NCI-H128 (cell line): ENCODE measurements around the gene MAT2A.
A peak's percentile ranks its signal among the peaks of the same experiment; 100 is the strongest.
"Not testable (repeated sequence)": the region's sequence is repeated elsewhere in the genome, so short reads cannot be mapped to it uniquely, and the experiment has no call there.

ENCODE experiments used
- DNase-seq: peaks from one replicate; lab custom pipeline; 2025; ENCODE audit not compliant: unreplicated experiment; lab: John Stamatoyannopoulos, UW

The MAT2A gene

GRCh38 chr2:85547089-85547858, 8.3 kb downstream of the MAT2A start:
- no peak for DNase-seq

DNA sequence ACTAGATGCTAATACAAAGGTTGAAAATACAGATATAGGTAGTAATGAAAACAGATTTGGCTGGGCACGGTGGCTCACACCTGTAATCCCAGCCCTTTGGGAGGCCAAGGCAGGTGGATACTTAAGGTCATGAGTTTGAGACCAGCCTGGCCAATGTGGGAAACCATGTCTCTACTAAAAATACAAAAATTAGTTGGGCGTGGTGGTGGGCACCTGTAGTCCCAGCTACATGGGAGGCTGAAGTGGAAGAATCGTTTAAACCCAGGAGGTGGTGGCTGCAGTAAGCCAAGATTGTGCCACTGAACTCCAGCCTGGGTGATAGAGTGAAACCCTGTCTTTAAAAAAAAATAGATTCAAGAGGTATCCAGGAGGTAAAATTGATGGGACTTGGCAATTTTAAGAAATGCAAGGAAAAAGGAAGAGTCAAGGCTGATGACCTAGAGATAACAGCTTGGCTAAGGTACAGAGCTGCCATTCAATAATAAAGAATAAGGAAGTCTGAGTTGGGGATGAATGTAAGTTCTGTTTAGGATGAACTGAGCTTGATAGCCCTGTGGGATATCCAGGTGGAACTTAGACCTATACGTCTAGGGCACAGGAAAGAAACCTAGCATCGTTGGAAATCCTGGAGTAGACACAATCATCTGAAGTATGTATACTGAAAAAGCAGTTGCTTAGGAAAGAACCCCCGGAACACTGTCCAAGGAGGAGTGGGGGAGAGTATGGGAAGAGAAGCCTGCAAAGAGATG, 9.1 kb downstream of the MAT2A start:
- DNase-seq, result no peak

DNA sequence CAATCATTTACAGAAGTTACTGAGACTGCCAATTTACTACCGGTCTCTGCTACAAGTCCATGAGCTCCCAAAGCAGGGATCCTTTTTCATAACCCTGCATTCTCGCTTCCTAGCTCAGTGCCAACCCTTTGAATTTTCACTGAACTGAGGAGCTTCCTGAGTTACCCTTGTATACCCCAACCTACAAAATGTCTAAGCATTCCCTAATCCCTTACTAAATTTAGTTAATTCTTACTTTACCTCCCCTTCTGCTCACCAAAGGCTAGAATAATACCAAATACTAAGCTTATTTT, 9.6 kb downstream of the MAT2A start:
- no peak for DNase-seq

DNA sequence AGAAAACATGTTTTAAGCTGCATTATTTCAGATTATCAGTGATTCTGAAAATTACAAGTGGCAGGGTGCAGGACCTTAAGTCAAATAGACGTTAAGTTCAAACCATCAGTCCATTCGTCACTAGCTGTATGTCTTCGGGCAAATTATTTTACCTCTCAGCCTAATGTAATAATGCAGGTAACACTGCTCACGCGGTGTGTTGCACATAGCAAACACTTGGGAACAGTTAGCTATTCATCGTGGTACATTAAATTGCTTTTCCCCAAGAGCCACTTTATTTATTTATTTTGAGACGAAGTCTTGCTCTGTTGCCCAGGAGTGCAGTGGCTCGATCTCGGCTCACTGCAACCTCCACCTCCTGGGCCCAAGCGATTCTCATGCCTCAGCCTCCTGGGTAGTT, 10.1 kb downstream of the MAT2A start:
- DNase-seq, result no peak

DNA sequence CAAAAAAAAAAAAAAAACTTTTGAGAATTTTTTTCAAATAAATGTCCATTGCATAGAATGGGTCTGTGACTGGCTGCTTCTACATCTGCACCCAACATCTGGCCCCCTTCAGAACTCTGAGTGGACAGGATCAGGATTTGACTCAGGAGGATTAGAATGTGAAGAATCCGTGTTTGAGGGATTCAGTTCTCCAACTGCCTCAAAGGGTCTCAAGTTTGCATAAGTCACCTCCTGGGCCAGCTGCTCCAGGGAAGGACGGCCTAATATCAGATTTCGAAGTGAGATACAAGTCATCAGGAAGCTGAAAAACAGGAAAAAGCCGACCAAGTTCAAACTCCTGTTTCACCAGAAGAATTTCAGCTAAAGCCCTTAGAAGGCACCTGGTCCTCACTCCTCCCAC, 10.9 kb downstream of the MAT2A start:
- DNase-seq, result no peak

DNA sequence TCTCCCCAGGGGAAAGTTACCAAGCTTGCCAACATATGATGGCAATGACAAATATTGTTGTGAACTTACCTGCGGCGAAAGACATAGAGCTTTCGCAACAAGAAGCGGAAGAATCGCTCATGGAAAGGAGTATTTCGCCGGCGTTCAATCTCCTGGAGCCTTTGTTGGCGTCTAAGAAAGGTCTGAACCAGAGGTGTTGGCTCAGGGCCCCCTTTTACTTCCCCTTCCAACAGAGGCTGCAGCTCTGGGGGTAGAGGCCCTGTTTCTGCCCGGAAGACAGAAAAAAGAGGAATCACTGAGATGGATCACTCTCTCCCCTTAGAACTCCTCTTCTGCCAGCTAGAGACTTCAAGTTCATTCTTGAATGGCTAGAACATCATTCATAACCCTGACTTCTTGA, 11.5 kb downstream of the MAT2A start:
- DNase-seq, result no peak

DNA sequence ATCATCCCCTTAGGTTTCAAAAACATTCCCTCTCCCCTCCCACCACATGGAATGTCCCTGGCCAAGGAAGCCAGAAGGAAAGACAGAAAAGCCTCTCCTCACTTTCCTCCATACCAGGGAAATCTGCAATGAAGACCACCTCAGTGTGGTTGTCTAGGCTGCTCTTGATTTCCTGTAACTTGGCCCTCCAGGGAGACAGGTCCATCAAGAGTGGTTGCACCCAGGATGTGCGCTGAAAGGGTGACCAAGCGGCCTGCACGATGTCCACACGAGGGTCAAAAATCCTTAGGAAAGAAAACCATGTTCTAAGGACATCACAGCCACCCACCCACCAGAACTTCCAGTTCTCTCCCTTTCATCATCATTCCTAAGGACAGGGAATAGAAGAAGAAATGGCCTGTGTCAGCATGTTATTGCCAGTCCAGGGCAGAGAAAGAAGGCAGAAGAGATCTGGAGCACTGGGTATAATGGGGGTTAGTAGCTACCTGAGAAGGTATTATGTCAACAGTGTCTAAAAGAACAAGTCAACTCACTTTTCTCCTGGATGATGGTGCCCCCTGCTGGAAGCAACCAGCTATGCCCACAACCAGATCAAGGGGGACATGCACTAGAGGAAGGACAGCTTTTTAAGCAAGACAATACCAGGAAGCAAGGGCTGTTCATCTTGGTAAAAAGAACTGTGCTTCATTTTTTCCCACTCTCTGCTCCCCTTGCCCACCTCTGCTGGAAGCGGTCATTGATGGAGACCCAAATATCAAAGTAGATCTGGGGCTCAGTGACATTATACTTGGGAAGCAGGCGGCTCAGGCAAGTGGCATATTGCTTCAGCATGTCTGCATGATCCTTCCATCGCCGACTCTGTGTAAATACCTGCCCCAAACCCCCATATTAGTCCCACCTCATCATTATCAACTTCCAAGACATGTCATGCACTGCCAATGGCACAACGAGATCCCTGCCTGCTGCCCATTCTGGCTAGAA, 13.0 kb downstream of the MAT2A start:
- DNase-seq, result peak; percentile 63

DNA sequence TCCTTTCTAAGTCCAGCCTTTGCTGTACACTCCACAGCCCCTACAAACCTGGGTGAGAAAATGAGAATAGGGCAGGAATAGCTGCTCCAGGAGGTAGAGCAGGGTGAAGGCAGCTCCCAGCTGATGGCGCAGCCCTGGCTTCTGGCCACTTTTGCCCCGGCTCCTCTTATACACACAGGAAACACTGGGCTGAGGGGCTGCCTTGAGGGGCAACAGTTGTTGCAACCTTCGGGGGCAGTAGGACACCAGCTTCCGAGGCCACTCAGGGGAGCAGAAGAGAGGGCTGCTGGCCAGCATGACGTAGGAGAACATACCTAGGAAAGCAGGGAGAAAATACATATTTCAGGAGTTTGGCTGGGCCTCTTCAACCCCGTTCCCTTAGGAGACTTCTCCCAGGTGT, 14.2 kb downstream of the MAT2A start:
- no peak for DNase-seq

DNA sequence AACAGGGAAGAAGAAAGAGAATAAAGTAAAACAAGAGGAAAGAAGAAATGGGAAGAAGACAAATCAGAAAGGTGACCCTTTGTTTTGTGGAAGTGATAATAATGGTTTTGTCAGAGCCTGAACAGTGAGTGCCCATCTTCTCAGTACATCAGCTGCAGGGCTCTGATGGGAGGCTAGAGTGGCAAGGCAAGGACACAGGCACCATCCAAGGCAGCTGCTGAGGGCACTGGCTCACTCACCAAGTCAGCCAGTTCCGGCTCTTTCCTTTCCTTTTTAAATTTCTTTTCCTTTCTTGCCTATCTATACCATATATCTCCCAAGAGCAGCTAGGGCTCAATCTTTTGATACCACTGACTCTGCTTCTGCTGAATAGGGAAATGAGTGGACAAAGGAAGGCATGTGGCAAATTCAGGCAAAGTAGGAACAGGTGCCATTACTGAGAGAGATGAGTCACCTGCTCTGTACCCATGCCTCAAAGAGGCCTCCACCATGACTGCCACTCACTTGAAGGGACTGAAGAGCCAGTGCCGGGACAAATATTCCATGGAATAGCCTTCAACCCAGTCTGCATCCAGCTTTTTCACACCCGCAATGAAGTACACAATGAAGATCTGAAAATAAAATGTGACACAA, 16.1 kb downstream of the MAT2A start:
- no peak for DNase-seq

DNA sequence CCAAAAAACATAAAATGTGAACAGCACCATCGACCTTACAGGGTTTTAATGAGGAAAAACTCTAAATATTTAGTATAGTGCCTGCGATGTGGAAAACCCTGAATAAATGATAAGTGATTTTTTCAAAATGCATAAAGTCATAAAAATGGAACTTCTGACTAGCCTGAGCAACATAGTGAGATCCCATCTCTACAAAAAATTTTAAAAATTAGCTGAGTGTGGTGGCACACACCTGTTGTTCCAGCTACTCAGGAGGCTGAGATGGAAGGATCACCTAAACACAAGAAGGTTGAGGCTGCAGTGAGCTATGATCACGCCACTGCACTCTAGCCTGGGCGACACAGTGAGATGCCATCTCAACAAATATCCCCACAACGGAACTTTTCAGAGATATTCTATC, 18.2 kb downstream of the MAT2A start:
- DNase-seq, result no peak

GRCh38 chr2:85558160-85558559, 19.2 kb downstream of the MAT2A start:
- DNase-seq, result no peak

- not testable (repeated sequence) for DNase-seq
Measured at GRCh38 chr2:85560403-85560726, 21.4 kb downstream of the MAT2A start.

- DNase-seq, result no peak
Measured at GRCh38 chr2:85560812-85561279, 21.9 kb downstream of the MAT2A start.

DNA sequence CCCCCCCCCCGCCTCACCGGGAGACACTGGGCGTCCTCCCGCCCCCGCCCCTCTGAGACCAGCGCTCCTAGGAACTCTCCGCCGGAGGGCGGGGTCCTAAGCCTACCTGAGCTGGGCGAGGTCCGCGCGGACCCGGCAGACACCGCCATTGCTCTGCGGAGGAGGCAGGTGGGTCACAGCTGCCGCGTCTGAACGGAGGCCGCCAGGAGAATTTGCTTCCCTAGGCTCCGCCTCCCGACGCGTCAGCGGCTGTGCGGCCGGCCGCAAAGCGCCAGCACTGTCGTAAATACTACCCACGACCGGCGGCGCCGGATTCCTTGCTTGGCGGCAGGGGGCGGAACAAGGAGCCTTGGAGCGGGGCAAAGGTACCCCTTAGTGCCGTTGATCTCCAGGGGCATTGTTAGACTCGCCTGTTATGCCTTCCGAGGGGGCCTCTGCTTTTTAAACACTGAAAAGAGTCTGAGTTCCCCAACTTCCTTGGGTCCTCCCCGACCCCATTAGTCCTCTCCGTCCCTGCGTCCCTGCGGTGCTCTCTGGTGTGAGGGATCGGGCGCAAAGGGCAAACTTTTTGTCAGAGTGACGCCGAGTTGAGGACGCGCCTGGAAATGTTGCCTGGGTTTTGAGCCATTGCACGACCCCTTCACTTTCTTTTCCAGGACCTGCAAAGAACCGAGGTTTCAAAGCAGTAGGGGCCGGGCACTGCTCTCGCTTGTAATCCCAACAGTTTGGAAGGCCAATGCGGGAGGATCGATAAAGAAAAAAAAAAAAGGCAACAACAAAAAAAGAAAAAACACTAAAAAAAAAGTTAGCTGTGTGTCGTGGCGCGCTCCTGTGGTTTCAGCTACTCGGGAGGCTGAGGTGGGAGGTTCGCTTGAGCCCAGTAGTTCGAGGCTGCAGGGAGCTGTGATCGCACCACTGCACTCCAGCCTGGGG, 22.6 kb downstream of the MAT2A start, which contains the start of gene GGCX:
Gene GGCX, minus strand, starts transcription at position 214 of the 933 bp plus-strand sequence. Its CDS starts 65 bp downstream, at position 149.
- peak; percentile 93 for DNase-seq

- DNase-seq, result no peak
Measured at GRCh38 chr2:85564144-85564563, 25.2 kb downstream of the MAT2A start.

DNA sequence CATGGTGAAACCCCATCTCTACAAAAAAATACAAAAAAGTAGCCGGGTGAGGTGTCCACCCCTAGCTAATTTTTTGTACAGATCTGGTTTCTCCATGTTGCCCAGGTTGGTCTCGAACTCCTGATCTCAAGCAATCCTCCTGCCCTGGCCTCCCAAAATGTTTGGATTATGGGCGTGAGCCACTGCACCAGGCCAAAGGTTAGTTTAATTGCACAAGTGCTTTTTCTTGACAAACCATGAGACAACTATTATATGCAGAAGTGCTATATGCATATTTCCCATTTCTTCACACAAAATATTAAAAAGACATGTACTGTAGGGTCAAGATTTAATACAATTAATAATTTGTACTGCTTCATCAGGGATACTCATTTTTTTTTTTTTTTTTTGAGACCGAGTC, 27.3 kb downstream of the MAT2A start:
- DNase-seq, result no peak

DNA sequence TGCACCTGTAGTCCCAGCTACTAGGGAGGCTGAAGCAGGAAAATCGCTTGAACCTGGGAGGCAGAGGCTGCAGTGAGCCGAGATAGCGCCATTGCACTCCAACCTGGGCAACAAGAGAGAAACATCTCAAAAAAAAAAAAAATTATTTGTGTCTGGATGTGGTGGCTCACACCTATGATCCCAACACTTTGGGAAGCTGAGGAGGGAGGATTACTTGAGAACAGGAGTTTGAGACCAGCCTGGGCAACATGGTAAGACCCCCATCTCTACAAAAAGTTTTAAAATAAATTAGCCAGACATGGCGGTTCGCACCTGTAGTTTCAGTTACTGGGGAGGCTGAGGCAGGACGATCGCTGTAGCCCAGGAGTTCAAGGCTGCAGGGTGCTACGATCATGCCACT, 36.8 kb downstream of the MAT2A start:
- DNase-seq, result no peak

GRCh38 chr2:85577063-85577385, 38.1 kb downstream of the MAT2A start:
- no peak for DNase-seq

GRCh38 chr2:85577386-85578242, 38.6 kb downstream of the MAT2A start, which contains the start of gene VAMP8:
TSS of gene VAMP8 (plus strand) at chr2:85577586. CDS start at chr2:85577647, 61 bp downstream.
- DNase-seq, result no peak
